Kidney (tissue), 14 donors: ENCODE measurements around the gene PFKP. TPM values are rescaled to one million over a fixed set of nuclear protein-coding genes. Genes with fewer than 3 reads are reported as not detected.
"Not testable (repeated sequence)": the region's sequence is repeated elsewhere in the genome, so short reads cannot be mapped to it uniquely, and the experiment has no call there.

Experiments
- DNase-seq, 5 donors: peaks; one replicate each; pipeline ENCODE4 v3.0.0-alpha.2; 2013 to 2020
- FAIRE-seq: peaks from 2 replicates; lab custom pipeline; 2012; peaks lifted over from hg19 to GRCh38; lab: Jason Lieb, UNC
- H3K27ac ChIP-seq, 2 donors: one replicate each; pipeline ENCODE4 v1.7.0; 2013; ENCODE audit warnings: low read depth in 2 of 2, low read length in 2 of 2, inconsistent platforms in 1 of 2
- H3K27me3 ChIP-seq: one replicate; pipeline ENCODE4 v1.7.1; 2013; ENCODE audit warnings: low read length, inconsistent platforms; ENCODE audit not compliant: control insufficient read depth, insufficient read depth
- H3K36me3 ChIP-seq, 3 donors: one replicate each; pipeline versions ENCODE4 v1.7.0 to v1.7.1; 2013; ENCODE audit warnings: low read length in 3 of 3, control low read depth in 1 of 3, inconsistent platforms in 1 of 3; ENCODE audit not compliant: insufficient read depth in 3 of 3, control insufficient read depth in 2 of 3
- H3K4me1 ChIP-seq, 3 donors: one replicate each; pipeline versions ENCODE4 v1.7.0 to v1.7.1; 2013; ENCODE audit warnings: low read length in 3 of 3, inconsistent platforms in 1 of 3, low read depth in 1 of 3; ENCODE audit not compliant: control insufficient read depth in 2 of 3, insufficient read depth in 2 of 3
- H3K4me3 ChIP-seq, 3 donors: one replicate each; pipeline versions ENCODE4 v1.7.0 to v1.8.1; 2013; ENCODE audit warnings: low read length in 3 of 3, control low read depth in 1 of 3, inconsistent platforms in 1 of 3
- H3K9ac ChIP-seq, 3 donors: one replicate each; pipeline versions ENCODE4 v1.7.0 to v1.7.1; 2013; ENCODE audit warnings: low read length in 3 of 3, control low read depth in 1 of 3, inconsistent platforms in 1 of 3
- H3K9me3 ChIP-seq, 3 donors: one replicate each; pipeline versions ENCODE4 v1.7.0 to v1.7.1; 2013; ENCODE audit warnings: low read length in 3 of 3, control low read depth in 1 of 3, inconsistent platforms in 1 of 3; ENCODE audit not compliant: control insufficient read depth in 2 of 3, insufficient read depth in 1 of 3
- intact Hi-C: fragments of 100-400 bp; cut with DNase I; formaldehyde crosslinking; loops from one replicate; pipeline ENCODE4 v1.11.1; 2022
- polyA plus RNA-seq: library from polyadenylated mRNA; stranded (reverse); fragments of 350-450 nt; fragmentation: Illumina TruSeq; extraction: RNeasy Lipid Tissue Mini Kit (QIAGEN cat#74804); gene quantifications from one replicate; pipeline ENCODE4 v1.2.3, GENCODE V29; 2014; ENCODE audit warnings: low read depth, low replicate concordance; ENCODE audit not compliant: insufficient read depth
- total RNA-seq: library from RNA; stranded (reverse); fragmentation: NEBNext Ultra II Directional; extraction: Animal tissue kit (Norgen Biotek cat#: 25700); gene quantifications from one replicate; pipeline ENCODE4 v1.2.1, GENCODE V29; 2021
- TF ChIP-seq, protein P1 (sequence below): IDR thresholded peaks from 3 replicates; pipeline ENCODE4 v1.5.1; 2012; ENCODE audit warnings: mild to moderate bottlenecking, moderate library complexity, borderline replicate concordance; ENCODE audit not compliant: insufficient read depth; ENCODE audit errors: extremely low read depth
- donor health status: control.
- donor health status: control.
- donor health status: control.
- donor health status: control.
- donor health status: control.
- donor health status: DM: yes; HTN: yes; CAD: no.
- donor health status: Normal renal cell carcinoma (clear cell type).

Gene PFKP
- total and polyA plus RNA-seq, 2 donors from 2014 or later: 51.2 to 139 TPM

DNA sequence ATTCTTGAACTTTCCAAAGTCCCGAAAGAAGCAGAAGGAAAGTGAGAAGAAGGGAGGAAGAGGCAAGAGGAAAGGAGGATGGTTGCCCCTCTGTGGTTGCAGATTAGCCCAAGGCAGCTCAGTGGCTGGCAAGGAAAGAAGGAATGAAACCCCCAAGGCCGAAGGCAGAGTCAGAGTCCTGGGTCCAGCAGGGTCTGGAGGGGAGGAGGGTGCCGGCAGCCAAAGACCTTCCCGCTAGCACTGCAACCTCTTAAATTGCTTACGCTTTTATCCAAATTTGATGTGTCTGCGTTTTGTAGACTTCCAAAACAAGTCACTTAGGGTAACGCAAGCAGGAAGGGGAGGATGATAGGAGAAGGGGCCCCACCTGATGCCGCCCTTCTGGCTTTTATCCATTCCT is 7.4 kb upstream of the PFKP start:
- intact Hi-C loops: no loop called here
- TF ChIP-seq, protein P1, sequence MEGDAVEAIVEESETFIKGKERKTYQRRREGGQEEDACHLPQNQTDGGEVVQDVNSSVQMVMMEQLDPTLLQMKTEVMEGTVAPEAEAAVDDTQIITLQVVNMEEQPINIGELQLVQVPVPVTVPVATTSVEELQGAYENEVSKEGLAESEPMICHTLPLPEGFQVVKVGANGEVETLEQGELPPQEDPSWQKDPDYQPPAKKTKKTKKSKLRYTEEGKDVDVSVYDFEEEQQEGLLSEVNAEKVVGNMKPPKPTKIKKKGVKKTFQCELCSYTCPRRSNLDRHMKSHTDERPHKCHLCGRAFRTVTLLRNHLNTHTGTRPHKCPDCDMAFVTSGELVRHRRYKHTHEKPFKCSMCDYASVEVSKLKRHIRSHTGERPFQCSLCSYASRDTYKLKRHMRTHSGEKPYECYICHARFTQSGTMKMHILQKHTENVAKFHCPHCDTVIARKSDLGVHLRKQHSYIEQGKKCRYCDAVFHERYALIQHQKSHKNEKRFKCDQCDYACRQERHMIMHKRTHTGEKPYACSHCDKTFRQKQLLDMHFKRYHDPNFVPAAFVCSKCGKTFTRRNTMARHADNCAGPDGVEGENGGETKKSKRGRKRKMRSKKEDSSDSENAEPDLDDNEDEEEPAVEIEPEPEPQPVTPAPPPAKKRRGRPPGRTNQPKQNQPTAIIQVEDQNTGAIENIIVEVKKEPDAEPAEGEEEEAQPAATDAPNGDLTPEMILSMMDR: no peak
- Histone ChIP-seq H3K4me3 (no peak overlapping the region), H3K9me3 (no peaks in the 10 kb centered on the region), H3K27ac (no peak overlapping the region), H3K4me1 (no peaks in the 10 kb centered on the region), H3K36me3 (no peaks in the 10 kb centered on the region), H3K27me3 (no peaks in the 10 kb centered on the region), H3K9ac (no peak overlapping the region)
- no peak for DNase-seq
- no peak for FAIRE-seq

DNA sequence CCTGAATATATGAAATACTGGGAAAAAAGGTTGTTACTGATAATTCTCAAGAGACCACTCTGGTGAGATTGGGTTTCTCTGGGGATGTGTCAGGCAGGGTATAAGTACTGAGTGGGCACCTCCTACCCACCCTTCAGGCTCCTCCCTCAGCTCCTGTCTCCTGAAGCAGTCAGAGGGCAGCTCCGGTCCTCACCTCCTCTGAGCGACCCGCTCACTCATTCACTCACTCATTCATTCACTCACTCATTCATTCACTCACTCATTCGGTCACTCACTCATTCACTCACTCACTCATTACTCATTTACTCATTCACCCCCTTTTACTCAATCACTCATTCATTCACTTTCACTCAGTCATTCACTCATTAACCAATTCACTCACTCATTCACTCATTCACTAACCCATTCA is 6.9 kb upstream of the PFKP start:
- DNase-seq (no peak), FAIRE-seq (no peak)
- Histone ChIP-seq H3K27me3 (no peaks in the 10 kb centered on the region), H3K4me3 (no peak overlapping the region), H3K4me1 (no peaks in the 10 kb centered on the region), H3K27ac (no peak overlapping the region), H3K9me3 (no peaks in the 10 kb centered on the region), H3K9ac (no peak overlapping the region), H3K36me3 (no peaks in the 10 kb centered on the region)
- TF ChIP-seq, protein P1: no peak
- intact Hi-C loops: no loop called here

DNA sequence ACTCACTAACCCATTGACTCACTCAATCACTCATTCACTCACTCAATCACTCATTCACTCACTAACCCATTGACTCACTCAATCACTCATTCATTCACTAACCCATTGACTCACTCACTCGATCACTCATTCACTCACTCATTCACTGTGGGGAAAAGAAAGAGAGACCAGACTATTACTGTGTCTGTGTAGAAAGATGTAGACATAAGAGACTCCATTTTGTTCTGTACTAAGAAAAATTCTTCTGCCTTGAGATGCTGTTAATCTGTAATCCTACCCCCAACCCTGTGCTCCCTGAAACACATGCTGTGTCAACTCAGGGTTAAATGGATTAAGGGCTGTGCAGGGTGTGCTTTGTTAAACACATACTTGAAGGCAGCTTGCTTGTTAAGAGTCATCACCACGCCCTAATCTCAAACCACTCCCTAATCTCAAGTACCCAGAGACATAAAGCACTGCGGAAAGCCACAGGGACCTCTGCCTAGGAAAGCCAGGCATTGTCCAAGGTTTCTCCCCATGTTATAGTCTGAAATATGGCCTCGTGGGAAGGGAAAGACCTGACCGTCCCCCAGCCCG is 5.9 kb upstream of the PFKP start:
- H3K27me3 ChIP-seq, H3K9me3 ChIP-seq, H3K9ac ChIP-seq, H3K4me1 ChIP-seq, DNase-seq, H3K4me3 ChIP-seq, intact Hi-C loops, H3K27ac ChIP-seq, H3K36me3 ChIP-seq, FAIRE-seq: not testable (repeated sequence)

DNA sequence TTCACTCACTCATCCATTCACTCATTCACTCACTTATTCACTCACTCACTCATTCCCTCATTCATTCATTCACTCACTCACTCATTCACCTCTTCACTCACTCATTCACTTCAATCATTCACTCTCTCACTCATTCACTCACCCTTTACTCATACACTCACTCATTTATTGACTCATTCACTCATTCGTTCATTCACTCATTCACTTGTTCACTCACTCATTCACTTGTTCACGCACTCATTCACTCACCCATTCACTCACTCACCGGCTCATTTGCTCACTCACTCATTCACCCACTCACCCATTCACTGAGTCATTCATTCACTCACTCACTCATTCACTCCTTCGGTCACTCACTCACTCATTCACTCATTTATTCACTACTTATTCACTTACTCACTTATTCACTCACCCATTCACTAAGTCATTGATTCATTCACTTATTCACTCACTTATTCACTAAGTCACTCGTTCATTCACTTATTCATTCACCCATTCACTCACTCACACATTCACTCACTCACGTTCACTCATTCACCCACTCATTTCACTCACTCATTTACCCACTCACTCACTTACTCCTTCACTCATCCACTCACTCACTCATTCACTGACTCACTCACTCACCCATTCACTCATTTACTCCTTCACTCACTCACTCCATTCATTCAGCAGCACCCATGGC is 4.7 kb upstream of the PFKP start:
- no peaks in the 10 kb centered on the region for H3K9me3 ChIP-seq
- DNase-seq: no peak
- FAIRE-seq: no peak
- H3K27ac ChIP-seq: no peak overlapping the region
- H3K9ac ChIP-seq: no peak overlapping the region
- no peaks in the 10 kb centered on the region for H3K36me3 ChIP-seq
- intact Hi-C loops: no loop called here
- no peak overlapping the region for H3K4me3 ChIP-seq
- H3K4me1 ChIP-seq: no peaks in the 10 kb centered on the region
- no peaks in the 10 kb centered on the region for H3K27me3 ChIP-seq
- TF ChIP-seq, protein P1: no peak
